RWPE2 (cell line): ENCODE results near the gene ZBTB45.

ENCODE experiments used
- ATAC-seq: fragments of 200-7000 bp; cut with Tn5 transposase; 3 replicates; pipeline ENCODE4 v1.9.1; 2021; ENCODE audit warnings: low read depth
- DNase-seq: peaks from one replicate; pipeline ENCODE4 v3.0.0-alpha.2; 2020; ENCODE audit warnings: low spot score
- H3K27ac ChIP-seq: fragments of 450-650 bp; 2 replicates; pipeline ENCODE4 v1.5.1; 2017; ENCODE audit warnings: mild to moderate bottlenecking; ENCODE audit not compliant: poor library complexity, severe bottlenecking
- H3K27me3 ChIP-seq: fragments of 250-450 bp; sonication (Bioruptor Pico); 2 replicates; pipeline ENCODE4 v1.5.1; 2021; ENCODE audit warnings: mild to moderate bottlenecking, moderate library complexity; ENCODE audit not compliant: insufficient read depth, poor library complexity, severe bottlenecking
- H3K36me3 ChIP-seq: fragments of 250-450 bp; sonication (Bioruptor Pico); 2 replicates; pipeline ENCODE4 v1.5.1; 2020; ENCODE audit warnings: low read depth, mild to moderate bottlenecking, moderate library complexity
- H3K4me1 ChIP-seq: fragments of 250-450 bp; sonication (Bioruptor Pico); 2 replicates; pipeline ENCODE4 v1.5.1; 2021; ENCODE audit warnings: mild to moderate bottlenecking, moderate library complexity; ENCODE audit not compliant: insufficient read depth, poor library complexity, severe bottlenecking
- H3K4me3 ChIP-seq: fragments of 250-450 bp; sonication (Bioruptor Pico); 2 replicates; pipeline ENCODE4 v1.5.1; 2021; ENCODE audit warnings: mild to moderate bottlenecking, moderate library complexity; ENCODE audit not compliant: severe bottlenecking
- H3K9me3 ChIP-seq: fragments of 250-450 bp; sonication (Bioruptor Pico); 2 replicates; pipeline ENCODE4 v1.5.1; 2021; ENCODE audit warnings: mild to moderate bottlenecking, moderate library complexity; ENCODE audit not compliant: severe bottlenecking
- TF ChIP-seq, protein P1 (sequence below): fragments of 450-650 bp; IDR thresholded peaks from one replicate; pipeline ENCODE4 v1.5.1; 2017; ENCODE audit warnings: mild to moderate bottlenecking, moderate library complexity; ENCODE audit not compliant: poor library complexity, severe bottlenecking

Gene ZBTB45

DNA sequence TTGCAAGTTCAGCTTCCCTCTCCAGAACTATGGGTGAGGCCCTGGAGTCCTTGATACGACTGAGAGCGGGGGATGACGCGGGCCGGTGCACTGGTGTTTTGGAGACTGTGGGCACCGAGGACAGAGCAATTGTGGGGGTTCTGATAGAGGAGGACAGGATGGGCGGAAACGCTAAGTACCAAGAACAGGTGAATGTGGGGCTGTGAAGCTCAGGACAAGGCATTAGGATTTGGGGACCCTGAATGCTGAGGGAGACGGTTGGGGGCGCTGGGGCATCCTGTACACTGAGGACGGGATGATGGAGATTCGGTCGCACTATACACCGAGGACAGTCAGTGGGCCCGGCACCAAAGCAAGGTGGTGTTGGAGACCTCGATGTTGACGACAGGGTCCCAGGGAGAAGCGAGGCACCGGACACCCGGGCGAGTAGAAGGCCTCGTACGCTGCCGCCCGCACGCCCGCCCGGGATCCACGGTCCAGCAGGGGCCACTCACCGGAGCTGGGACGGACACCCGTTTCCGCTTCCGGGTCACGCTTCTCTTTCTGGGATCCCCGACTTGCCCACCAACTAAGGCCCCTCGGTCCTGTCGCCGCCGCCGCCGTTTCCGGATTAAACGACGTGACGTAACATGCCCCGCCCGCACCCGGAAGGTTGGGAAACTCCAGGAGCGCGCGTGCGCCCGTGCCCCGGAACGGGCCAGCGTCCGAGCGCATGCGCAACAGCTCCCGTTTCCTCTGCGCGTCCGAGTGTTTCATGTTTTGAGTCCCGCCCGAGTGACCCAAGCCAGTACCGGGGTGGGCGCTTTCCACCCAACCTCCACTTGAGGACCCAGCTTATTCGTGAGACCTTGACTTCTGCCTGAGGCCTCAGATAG, 35.1 kb upstream of the ZBTB45 start, which contains the start of gene CHMP2A:
TSS of gene CHMP2A (minus strand) at position 612 of the 875 bp plus-strand sequence. CDS start 893 bp downstream, outside the sequence.
- Histone ChIP-seq H3K27ac (peak within 1 kb of the TSS; percentile 90), H3K9me3 (no peaks in the 10 kb centered on the region), H3K36me3 (peaks cover 41% of the 10 kb centered on the region), H3K4me3 (peak within 1 kb of the TSS; percentile 45), H3K4me1 (no peaks in the 10 kb centered on the region), H3K27me3 (no peaks in the 10 kb centered on the region)
- ATAC-seq, result peak; percentile 61
- DNase-seq, result peak; percentile 98
- TF ChIP-seq, protein P1, sequence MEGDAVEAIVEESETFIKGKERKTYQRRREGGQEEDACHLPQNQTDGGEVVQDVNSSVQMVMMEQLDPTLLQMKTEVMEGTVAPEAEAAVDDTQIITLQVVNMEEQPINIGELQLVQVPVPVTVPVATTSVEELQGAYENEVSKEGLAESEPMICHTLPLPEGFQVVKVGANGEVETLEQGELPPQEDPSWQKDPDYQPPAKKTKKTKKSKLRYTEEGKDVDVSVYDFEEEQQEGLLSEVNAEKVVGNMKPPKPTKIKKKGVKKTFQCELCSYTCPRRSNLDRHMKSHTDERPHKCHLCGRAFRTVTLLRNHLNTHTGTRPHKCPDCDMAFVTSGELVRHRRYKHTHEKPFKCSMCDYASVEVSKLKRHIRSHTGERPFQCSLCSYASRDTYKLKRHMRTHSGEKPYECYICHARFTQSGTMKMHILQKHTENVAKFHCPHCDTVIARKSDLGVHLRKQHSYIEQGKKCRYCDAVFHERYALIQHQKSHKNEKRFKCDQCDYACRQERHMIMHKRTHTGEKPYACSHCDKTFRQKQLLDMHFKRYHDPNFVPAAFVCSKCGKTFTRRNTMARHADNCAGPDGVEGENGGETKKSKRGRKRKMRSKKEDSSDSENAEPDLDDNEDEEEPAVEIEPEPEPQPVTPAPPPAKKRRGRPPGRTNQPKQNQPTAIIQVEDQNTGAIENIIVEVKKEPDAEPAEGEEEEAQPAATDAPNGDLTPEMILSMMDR, result no peak

DNA sequence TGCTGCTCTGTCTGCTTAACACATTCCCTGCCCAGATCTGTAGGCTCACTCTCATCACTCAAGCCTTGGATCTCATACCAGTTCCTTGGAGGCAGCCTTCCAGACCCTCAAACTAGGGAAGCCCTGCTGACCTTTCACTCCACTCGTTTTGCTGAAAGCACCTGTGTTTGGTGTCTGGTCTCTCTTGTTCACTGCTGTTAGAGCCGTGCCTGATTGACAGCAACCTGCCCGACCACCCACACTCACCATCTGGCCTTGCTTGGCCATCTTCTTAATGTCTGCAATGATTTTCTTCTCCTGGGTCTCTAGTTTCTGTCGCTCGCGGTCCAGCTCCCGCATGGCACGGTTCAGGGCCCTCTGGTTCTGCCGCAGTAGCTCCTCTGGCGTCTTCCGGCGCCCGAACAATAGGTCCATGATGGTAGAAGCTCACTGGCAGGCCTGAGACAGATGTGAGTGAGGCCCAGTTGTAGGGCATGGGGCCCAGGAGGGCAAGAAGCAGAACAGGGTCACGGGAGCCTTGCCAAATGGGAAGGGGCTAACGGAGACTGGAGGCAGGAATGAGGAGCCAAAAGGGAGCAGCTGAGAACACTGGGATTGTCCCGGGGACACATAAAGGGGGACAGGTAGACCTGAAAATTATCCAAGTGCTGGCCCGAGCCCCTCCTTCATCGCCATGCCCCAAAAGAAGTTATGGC, 34.3 kb upstream of the ZBTB45 start:
- H3K27ac ChIP-seq, result peak overlapping the region; percentile 90
- no peak for ATAC-seq
- no peaks in the 10 kb centered on the region for H3K9me3 ChIP-seq
- TF ChIP-seq, protein P1, result no peak
- no peaks in the 10 kb centered on the region for H3K27me3 ChIP-seq
- no peak for DNase-seq
- no peaks in the 10 kb centered on the region for H3K4me1 ChIP-seq
- H3K36me3 ChIP-seq, result peaks cover 49% of the 10 kb centered on the region
- H3K4me3 ChIP-seq, result peak overlapping the region; percentile 45

DNA sequence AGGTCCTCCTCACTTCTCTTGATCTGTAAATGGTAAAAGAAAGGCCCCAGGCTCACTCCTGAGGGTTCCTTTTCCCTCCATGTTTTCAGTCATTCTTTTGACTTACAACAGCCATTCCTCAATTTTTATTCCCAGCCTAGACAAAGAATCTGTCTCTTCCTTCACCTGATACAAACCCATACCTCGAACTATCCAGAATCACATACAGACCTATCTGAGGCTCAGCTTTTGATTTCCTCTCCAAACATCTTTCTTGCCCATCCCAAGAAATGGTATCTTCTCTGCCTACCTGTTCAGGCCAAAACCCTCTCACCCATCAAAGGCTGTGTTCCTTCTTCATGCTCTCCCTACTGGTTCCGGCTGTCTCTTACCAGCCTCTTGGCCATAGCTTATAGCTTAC, 33.0 kb upstream of the ZBTB45 start:
- Histone ChIP-seq H3K27ac (peak overlapping the region; percentile 90), H3K27me3 (no peaks in the 10 kb centered on the region), H3K4me3 (no peak overlapping the region), H3K36me3 (peaks cover 62% of the 10 kb centered on the region), H3K4me1 (no peaks in the 10 kb centered on the region), H3K9me3 (no peaks in the 10 kb centered on the region)
- DNase-seq, result no peak
- TF ChIP-seq, protein P1, result no peak
- ATAC-seq, result no peak

DNA sequence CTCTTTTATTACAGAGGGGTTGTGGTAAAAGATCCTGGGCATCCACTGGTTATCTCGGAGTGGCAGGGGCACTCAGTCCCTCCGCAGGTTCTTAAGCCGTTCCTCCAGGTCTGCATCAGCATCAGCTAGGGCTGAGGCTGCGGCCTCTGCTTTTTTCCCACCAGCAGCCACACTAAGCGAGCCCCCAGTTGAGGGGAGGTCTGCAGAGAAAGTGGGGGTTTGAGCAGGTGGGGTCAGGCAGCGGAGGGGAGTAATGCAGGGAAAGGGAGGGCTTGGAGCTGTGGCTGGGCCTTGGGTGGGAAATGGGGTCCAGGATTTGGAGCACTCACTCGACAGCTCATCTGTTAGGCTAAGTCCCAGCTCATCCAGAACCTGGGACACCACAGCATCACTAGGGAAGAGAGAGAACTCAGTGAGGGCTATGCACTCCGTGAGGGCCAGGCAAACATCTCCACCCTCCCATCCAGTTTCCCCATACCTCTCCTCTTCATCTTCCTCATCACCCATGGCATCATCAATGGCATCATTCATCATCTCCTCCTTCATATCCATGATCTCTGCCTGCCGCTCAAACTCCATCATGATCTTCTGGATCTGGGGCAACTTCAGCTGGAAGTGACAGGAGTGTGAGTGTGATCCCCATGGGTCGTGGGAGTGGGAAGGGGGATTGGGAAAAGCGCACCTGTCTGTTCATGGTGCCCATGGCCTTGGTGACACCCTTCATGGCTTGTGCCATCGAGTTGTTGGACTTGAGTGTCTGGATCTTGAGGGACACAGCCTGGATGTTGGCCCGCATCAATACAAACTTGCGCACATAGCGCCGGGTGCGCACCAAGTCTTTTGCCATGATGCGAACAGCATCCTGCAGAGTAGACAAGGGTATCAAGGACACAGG, 32.2 kb upstream of the ZBTB45 start:
- H3K4me1 ChIP-seq, result no peaks in the 10 kb centered on the region
- H3K9me3 ChIP-seq, result no peaks in the 10 kb centered on the region
- no peak for ATAC-seq
- DNase-seq, result no peak
- H3K4me3 ChIP-seq, result no peak overlapping the region
- H3K27ac ChIP-seq, result no peak overlapping the region
- H3K27me3 ChIP-seq, result no peaks in the 10 kb centered on the region
- TF ChIP-seq, protein P1, result no peak
- H3K36me3 ChIP-seq, result peaks cover 68% of the 10 kb centered on the region
